GM12874 (cell line): Measurements from ENCODE around the gene PTP4A1.

Experiments used
- TF ChIP-seq, protein P1 (sequence below): IDR thresholded peaks from 2 replicates; pipeline ENCODE4 v1.5.1; 2011; ENCODE audit warnings: low read depth, mild to moderate bottlenecking, control low read depth, low read length, moderate library complexity; ENCODE audit not compliant: insufficient read depth

Gene PTP4A1

DNA sequence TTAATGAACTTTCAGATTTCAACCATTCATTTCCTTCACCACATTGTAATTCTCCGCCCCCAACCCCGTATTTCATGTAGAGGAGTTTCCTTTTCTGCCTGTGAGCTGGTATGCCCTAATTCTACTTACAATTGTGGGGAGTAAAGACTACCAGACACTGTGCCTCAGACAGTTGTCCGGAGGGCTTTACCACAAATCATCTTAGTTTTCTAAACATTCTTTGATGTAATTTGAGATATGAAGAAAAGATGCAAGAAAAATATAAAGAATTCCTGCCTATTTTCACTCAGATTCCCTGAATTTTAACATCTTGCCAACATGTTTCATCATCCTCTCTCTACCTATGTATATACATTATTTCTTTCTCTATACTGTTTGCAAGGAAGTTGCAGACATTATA lies 28.3 kb upstream of the PTP4A1 start:
- TF ChIP-seq, protein P1, sequence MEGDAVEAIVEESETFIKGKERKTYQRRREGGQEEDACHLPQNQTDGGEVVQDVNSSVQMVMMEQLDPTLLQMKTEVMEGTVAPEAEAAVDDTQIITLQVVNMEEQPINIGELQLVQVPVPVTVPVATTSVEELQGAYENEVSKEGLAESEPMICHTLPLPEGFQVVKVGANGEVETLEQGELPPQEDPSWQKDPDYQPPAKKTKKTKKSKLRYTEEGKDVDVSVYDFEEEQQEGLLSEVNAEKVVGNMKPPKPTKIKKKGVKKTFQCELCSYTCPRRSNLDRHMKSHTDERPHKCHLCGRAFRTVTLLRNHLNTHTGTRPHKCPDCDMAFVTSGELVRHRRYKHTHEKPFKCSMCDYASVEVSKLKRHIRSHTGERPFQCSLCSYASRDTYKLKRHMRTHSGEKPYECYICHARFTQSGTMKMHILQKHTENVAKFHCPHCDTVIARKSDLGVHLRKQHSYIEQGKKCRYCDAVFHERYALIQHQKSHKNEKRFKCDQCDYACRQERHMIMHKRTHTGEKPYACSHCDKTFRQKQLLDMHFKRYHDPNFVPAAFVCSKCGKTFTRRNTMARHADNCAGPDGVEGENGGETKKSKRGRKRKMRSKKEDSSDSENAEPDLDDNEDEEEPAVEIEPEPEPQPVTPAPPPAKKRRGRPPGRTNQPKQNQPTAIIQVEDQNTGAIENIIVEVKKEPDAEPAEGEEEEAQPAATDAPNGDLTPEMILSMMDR: no peak

DNA sequence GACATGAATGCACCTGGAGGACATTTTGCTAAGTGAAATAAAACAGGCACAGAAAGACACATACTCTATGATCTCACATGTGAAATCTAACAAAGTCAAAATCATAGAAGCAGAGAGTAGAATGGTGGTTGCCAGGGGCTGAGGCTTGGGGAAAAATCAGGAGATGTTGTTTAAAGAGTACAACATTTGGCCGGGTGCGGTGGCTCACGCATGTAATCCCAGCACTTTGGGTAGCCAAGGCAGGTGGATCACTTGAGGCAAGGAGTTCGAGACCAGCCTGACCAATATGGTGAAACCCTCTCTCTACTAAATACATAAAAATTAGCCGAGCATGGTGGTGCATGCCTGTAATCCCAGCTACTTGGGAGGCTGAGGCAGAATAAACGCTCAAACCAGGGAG lies 26.0 kb upstream of the PTP4A1 start:
- TF ChIP-seq, protein P1: no peak

DNA sequence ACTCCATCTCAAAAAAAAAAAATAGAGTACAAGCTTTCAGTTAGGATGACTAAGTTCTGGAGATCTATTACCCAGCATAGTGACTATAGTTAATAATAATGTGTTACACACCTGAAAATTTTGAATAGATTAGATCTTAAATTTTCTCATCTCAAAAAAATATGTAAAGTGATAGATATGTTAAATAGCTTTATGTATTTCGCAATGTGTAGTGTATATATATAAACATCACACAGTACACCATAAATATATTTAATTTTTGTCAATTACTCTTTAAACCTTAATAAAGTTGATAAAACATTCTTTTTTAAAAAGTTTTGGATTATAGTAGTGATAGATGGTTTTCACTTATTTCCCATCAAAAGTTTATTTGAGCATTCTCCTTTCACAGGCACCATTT lies 25.6 kb upstream of the PTP4A1 start:
- TF ChIP-seq, protein P1: no peak

DNA sequence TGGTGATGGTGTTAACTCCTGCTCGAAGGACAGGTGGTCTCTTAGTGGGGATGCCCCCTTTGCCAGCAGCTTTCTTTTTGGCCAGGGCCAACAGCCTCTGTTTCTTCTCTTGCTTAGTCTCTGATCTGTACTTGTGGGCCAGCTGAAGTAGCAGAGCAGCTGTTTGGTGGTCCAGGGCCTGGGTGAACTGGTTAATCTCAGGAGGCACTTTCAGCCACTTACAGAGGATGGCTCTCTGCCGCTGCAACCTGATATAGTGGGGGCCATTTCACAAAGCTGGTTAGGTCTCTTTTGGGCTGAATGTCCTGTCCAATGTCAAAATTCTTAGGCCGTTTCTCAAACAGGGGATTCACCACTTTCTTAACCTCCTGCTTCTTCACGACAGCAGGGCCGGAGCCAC lies 23.2 kb upstream of the PTP4A1 start:
- TF ChIP-seq, protein P1: no peak

DNA sequence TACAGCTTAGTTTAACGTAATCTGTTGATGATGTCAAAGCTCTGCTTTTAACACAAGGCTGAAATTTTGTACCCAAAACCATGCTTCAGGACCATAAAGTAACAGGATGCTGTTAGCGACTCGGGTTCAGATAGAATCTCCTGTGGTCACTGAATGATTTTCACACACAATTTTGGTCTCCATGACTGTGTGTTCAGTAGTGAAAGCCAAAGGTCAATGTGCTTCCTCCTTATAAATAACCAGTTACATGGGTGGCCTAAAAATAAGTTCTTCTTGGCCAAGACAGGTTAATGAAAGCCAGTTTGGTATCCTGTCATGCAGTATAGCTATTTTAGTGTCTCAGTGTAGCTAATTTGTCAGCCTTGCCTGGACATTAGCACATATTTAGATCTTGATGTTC lies 19.1 kb upstream of the PTP4A1 start:
- TF ChIP-seq, protein P1: no peak

DNA sequence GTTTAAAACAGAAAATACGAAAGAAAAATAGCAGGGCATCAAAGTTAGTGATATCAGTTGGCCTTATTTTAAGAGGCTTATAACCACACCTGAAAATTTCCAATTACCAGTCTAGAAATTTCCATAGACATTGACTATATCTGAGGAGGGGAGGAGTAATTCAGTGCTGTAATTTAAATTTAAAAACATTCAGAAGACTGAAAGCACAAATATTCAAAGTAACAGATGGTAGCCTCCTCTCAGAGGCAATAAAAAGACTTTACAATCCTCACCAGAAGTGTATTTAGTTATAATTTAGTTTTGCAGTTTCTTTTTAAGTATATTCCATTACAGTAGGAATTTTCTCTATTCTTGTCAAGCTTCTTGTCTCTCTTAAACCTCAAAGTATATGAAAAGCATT lies 18.4 kb upstream of the PTP4A1 start:
- TF ChIP-seq, protein P1: no peak

DNA sequence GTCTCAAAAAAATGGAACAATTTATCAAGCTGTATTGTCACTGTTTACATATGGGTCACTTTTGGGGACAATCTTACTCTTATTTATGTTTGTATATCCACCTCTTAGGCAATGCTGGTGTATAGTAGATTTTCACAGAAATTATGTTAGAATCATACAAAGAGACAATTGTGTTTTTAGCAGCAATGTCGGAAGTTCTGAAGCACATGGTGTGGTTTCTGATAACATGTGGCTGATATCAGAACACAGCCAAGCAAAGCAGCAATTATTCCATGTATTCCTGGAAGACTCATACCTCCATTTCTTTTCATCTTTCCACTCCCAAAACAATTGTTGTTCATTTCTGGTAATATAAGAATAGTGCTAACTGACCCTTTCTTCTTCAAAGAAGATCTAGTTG lies 17.5 kb upstream of the PTP4A1 start:
- TF ChIP-seq, protein P1: no peak

DNA sequence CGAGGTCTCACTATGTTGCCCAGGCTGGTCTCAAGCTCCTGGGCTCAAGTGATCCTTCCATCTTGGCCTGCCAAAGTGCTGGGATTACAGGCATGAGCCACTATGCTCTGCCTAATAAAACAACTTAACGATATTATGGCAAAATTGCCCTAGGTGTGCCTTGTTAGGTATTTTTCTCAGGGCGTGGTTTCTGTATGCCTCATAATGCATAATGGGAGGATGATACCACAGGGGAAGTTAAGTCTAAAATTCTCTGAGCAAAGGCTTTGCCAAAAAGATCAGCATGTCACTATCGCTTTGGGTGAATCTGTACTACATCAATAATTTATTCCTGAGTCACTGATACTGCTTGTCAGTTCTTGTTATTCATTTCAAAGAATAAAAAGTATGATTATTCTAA lies 15.9 kb upstream of the PTP4A1 start:
- TF ChIP-seq, protein P1: no peak
